ENCODE data around the gene IKZF4. TPM values are rescaled to one million over a fixed set of nuclear protein-coding genes. Genes with fewer than 3 reads are reported as not detected.

Gene IKZF4
- total and polyA plus RNA-seq, 2 of the 8 experiments (the other 6 are each of a cell fraction or from before 2014, with no cell fraction given) = 8.0 to 13.3 TPM

GRCh38 chr12:56062996-56063395, 42.2 kb downstream of the IKZF4 start:
- no peak overlapping the region for H2BK5ac ChIP-seq (ENCODE audit: low read depth, low read length)
- H3K79me2 ChIP-seq (ENCODE audit: control insufficient read depth in 1 of 2, insufficient read depth in 2 of 2, low read length in 2 of 2) = no peaks in the 10 kb centered on the region
- H2AK5ac ChIP-seq (ENCODE audit: low read depth, low read length) = no peak overlapping the region
- no peaks in the 10 kb centered on the region for H3K36me3 ChIP-seq (ENCODE audit: control insufficient read depth in 2 of 4, insufficient read depth in 4 of 4, low read length in 3 of 4)
- no peak overlapping the region for H3K56ac ChIP-seq (replicated peaks; ENCODE audit: insufficient read length, low read depth, low read length)
- FAIRE-seq (no peak), DNase-seq (ENCODE audit: low read depth in 1 of 2, low spot score in 2 of 2) (no peak)
- H3K27me3 ChIP-seq (replicated peaks in 1 of 4; ENCODE audit: control insufficient read depth in 3 of 4, extremely low read depth in 1 of 4, insufficient read depth in 3 of 4, low read length in 3 of 4) = no peaks in the 10 kb centered on the region
- H3K27ac ChIP-seq (ENCODE audit: low read depth, low read length) = no peak overlapping the region
- no peaks in the 10 kb centered on the region for H3K4me1 ChIP-seq (replicated peaks in 1 of 4; ENCODE audit: control insufficient read depth in 3 of 4, insufficient read depth in 4 of 4, low read length in 3 of 4)
- no peak overlapping the region for H3K4ac ChIP-seq (replicated peaks; ENCODE audit: insufficient read length, low read depth, low read length)
- no peaks in the 10 kb centered on the region for H3K9me3 ChIP-seq (ENCODE audit: insufficient read depth in 2 of 2, low read depth in 1 of 2, low read length in 1 of 2)
- no peak overlapping the region for H4K8ac ChIP-seq (ENCODE audit: extremely low read depth, insufficient read depth, low read length)
- H3K79me1 ChIP-seq (ENCODE audit: low read depth, low read length) = no peaks in the 10 kb centered on the region
- H3K23me2 ChIP-seq (ENCODE audit: low read depth, low read length) = no peaks in the 10 kb centered on the region
- TF ChIP-seq, protein P1, sequence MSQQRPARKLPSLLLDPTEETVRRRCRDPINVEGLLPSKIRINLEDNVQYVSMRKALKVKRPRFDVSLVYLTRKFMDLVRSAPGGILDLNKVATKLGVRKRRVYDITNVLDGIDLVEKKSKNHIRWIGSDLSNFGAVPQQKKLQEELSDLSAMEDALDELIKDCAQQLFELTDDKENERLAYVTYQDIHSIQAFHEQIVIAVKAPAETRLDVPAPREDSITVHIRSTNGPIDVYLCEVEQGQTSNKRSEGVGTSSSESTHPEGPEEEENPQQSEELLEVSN (IDR thresholded peaks at IDR 0.05) = no peak
- no peak for TF ChIP-seq POU5F1 (IDR thresholded peaks at IDR 0.05; ENCODE audit: low read depth, low read length)
- no peak overlapping the region for H3K14ac ChIP-seq (ENCODE audit: insufficient read length)
- no peak overlapping the region for H2AFZ ChIP-seq (ENCODE audit: low read length)
- CTCF ChIA-PET (ENCODE audit: partially characterized antibody) = interaction anchor here (1.3 kb wide), 1 partner anchor 16 kb away, joined by 3 read pairs; no protein-coding TSS in a partner anchor
- no peak overlapping the region for H3K18ac ChIP-seq (ENCODE audit: extremely low read depth, low read length)
- no peak overlapping the region for H3K23ac ChIP-seq (ENCODE audit: insufficient read length)
- no peak overlapping the region for H2BK20ac ChIP-seq (ENCODE audit: low read length)
- no peak overlapping the region for H2BK15ac ChIP-seq (ENCODE audit: low read length)
- no peak overlapping the region for H2BK120ac ChIP-seq (replicated peaks; ENCODE audit: low read depth, low read length)
- no peak overlapping the region for H2BK12ac ChIP-seq (ENCODE audit: low read depth, low read length)
- H4K20me1 ChIP-seq (replicated peaks in 1 of 2; ENCODE audit: control insufficient read depth in 1 of 2, insufficient read depth in 2 of 2, low read length in 2 of 2) = no peaks in the 10 kb centered on the region
- H3K4me3 ChIP-seq (ENCODE audit: extremely low read depth in 1 of 4, insufficient read depth in 2 of 4, low read depth in 3 of 4, low read length in 4 of 4) = no peak overlapping the region
- POLR2A ChIA-PET (ENCODE audit: partially characterized antibody) = interaction anchor here (1.0 to 1.3 kb wide), 2 partner anchors 16 to 56 kb away, joined by 4 to 5 read pairs; partner anchors contain the start of gene ERBB3
- no peak overlapping the region for H3K4me2 ChIP-seq (ENCODE audit: insufficient read depth in 1 of 2, low read depth in 2 of 2, low read length in 2 of 2)
- H3K9ac ChIP-seq (replicated peaks in 1 of 4; ENCODE audit: extremely low read depth in 1 of 4, low read depth in 3 of 4, low read length in 3 of 4) = no peak overlapping the region
- H4K5ac ChIP-seq (ENCODE audit: insufficient read length, low read depth, low read length) = no peak overlapping the region
- no peak overlapping the region for H4K91ac ChIP-seq (replicated peaks; ENCODE audit: insufficient read length, low read length)

Measured in H1 (cell line).